Mesodermal cell (in vitro differentiated cells): ENCODE results near the gene IQUB. TPM values are rescaled to one million over a fixed set of nuclear protein-coding genes. Genes with fewer than 3 reads are reported as not detected.

ENCODE experiments used
- H3K27ac ChIP-seq: 2 replicates; pipeline ENCODE4 v1.7.0; 2013; ENCODE audit warnings: mild to moderate bottlenecking, low read depth, low read length, moderate library complexity; ENCODE audit not compliant: severe bottlenecking
- H3K36me3 ChIP-seq: 2 replicates; pipeline ENCODE4 v1.7.1; 2013; ENCODE audit warnings: mild to moderate bottlenecking, low read length, moderate library complexity; ENCODE audit not compliant: control insufficient read depth, insufficient read depth
- H3K4me1 ChIP-seq: one replicate; pipeline ENCODE4 v1.7.1; 2013; ENCODE audit warnings: mild to moderate bottlenecking, low read length; ENCODE audit not compliant: insufficient read depth, control insufficient read depth, poor library complexity, severe bottlenecking
- H3K4me3 ChIP-seq: 2 replicates; pipeline ENCODE4 v1.7.0; 2013; ENCODE audit warnings: low read length, control low read depth, mild to moderate bottlenecking; ENCODE audit not compliant: insufficient read depth, poor library complexity, severe bottlenecking; ENCODE audit errors: extremely low read depth
- H3K9me3 ChIP-seq: 2 replicates; pipeline ENCODE4 v1.7.1; 2013; ENCODE audit warnings: mild to moderate bottlenecking, low read length, moderate library complexity; ENCODE audit not compliant: control insufficient read depth
- WGBS, 2 experiments: methylation state at CpG; one replicate each; pipeline ENCODE4 v1.1.5; 2013; ENCODE audit warnings: missing lambda C conversion rate in 2 of 2; ENCODE audit not compliant: insufficient coverage in 2 of 2; 5-methylcytosine and 5-hydroxymethylcytosine counted together
- polyA plus RNA-seq, 2 experiments: library from polyadenylated mRNA; stranded (reverse); fragments of 50-300 nt; gene quantifications; one replicate each; pipeline ENCODE4 v1.2.3, GENCODE V29; 2013

IQUB gene
- 0.66 TPM for polyA plus RNA-seq (2013, experiment 1 of 2)
- 1.1 TPM for polyA plus RNA-seq (2013, experiment 2 of 2)

GRCh38 chr7:123534383-123535260 lies at the start of gene IQUB:
TSS of gene IQUB (minus strand) at chr7:123534595. CDS start at chr7:123512340, 22,255 bp downstream.
- peak within 1 kb of the TSS; percentile 71 for H3K27ac ChIP-seq
- no peaks in the 10 kb centered on the region for H3K4me1 ChIP-seq
- H3K9me3 ChIP-seq, result no peaks in the 10 kb centered on the region
- H3K4me3 ChIP-seq, result peak within 1 kb of the TSS; percentile 52
- WGBS, 2 experiments, result 1% methylated on average over 41 to 45 of the region's 54 CpGs
- no peaks in the 10 kb centered on the region for H3K36me3 ChIP-seq

- Histone ChIP-seq H3K4me3 (no peak overlapping the region), H3K9me3 (no peaks in the 10 kb centered on the region), H3K27ac (no peak overlapping the region), H3K36me3 (no peaks in the 10 kb centered on the region), H3K4me1 (no peaks in the 10 kb centered on the region)
- WGBS, 2 experiments, result 100% methylated on average over 2 of the region's 4 CpGs
Observed at GRCh38 chr7:123583821-123584220, 49.4 kb upstream of the IQUB start.

GRCh38 chr7:123581162-123581459 lies 46.7 kb upstream of the IQUB start:
- H3K36me3 ChIP-seq, result no peaks in the 10 kb centered on the region
- WGBS, 2 experiments, result no CpG with 5 or more reads among the region's 2 CpGs
- H3K9me3 ChIP-seq, result no peaks in the 10 kb centered on the region
- no peak overlapping the region for H3K4me3 ChIP-seq
- H3K4me1 ChIP-seq, result no peaks in the 10 kb centered on the region
- no peak overlapping the region for H3K27ac ChIP-seq

- H3K9me3 ChIP-seq, result no peaks in the 10 kb centered on the region
- 14 to 40% methylated on average over 1 of the region's 8 CpGs for WGBS, 2 experiments
- no peaks in the 10 kb centered on the region for H3K4me1 ChIP-seq
- H3K27ac ChIP-seq, result no peak overlapping the region
- no peaks in the 10 kb centered on the region for H3K36me3 ChIP-seq
- no peak overlapping the region for H3K4me3 ChIP-seq
Observed at GRCh38 chr7:123580406-123581161, 46.2 kb upstream of the IQUB start.

GRCh38 chr7:123579416-123579815 lies 45.0 kb upstream of the IQUB start:
- H3K27ac ChIP-seq, result no peak overlapping the region
- no peaks in the 10 kb centered on the region for H3K4me1 ChIP-seq
- H3K4me3 ChIP-seq, result no peak overlapping the region
- H3K36me3 ChIP-seq, result no peaks in the 10 kb centered on the region
- H3K9me3 ChIP-seq, result no peaks in the 10 kb centered on the region

- 80% methylated on average over 1 of the region's 2 CpGs; no CpG with 5 or more reads in 1 of the 2 experiments for WGBS, 2 experiments
- no peak overlapping the region for H3K27ac ChIP-seq
- H3K36me3 ChIP-seq, result no peaks in the 10 kb centered on the region
- H3K4me3 ChIP-seq, result no peak overlapping the region
- no peaks in the 10 kb centered on the region for H3K4me1 ChIP-seq
- no peaks in the 10 kb centered on the region for H3K9me3 ChIP-seq
Observed at GRCh38 chr7:123573896-123574467, 39.6 kb upstream of the IQUB start.

- 31% methylated on average over 2 of the region's 3 CpGs; no CpG with 5 or more reads in 1 of the 2 experiments for WGBS, 2 experiments
- Histone ChIP-seq H3K36me3 (no peaks in the 10 kb centered on the region), H3K4me3 (no peak overlapping the region), H3K27ac (no peak overlapping the region), H3K9me3 (no peaks in the 10 kb centered on the region), H3K4me1 (no peaks in the 10 kb centered on the region)
Observed at GRCh38 chr7:123573341-123573740, 38.9 kb upstream of the IQUB start.

- no peaks in the 10 kb centered on the region for H3K9me3 ChIP-seq
- no peak overlapping the region for H3K27ac ChIP-seq
- WGBS, 2 experiments, result 90 to 100% methylated on average over 1 of the region's 1 CpG
- H3K4me3 ChIP-seq, result no peak overlapping the region
- no peaks in the 10 kb centered on the region for H3K4me1 ChIP-seq
- H3K36me3 ChIP-seq, result no peaks in the 10 kb centered on the region
Observed at GRCh38 chr7:123571684-123572083, 37.3 kb upstream of the IQUB start.

GRCh38 chr7:123571187-123571586 lies 36.8 kb upstream of the IQUB start:
- H3K36me3 ChIP-seq, result no peaks in the 10 kb centered on the region
- no peaks in the 10 kb centered on the region for H3K9me3 ChIP-seq
- H3K27ac ChIP-seq, result no peak overlapping the region
- WGBS, 2 experiments, result no CpG with 5 or more reads among the region's 1 CpG
- no peaks in the 10 kb centered on the region for H3K4me1 ChIP-seq
- no peak overlapping the region for H3K4me3 ChIP-seq

GRCh38 chr7:123570390-123571182 lies 36.2 kb upstream of the IQUB start:
- no peak overlapping the region for H3K4me3 ChIP-seq
- no peaks in the 10 kb centered on the region for H3K9me3 ChIP-seq
- no peak overlapping the region for H3K27ac ChIP-seq
- 80 to 85% methylated on average over 2 of the region's 4 CpGs for WGBS, 2 experiments
- H3K36me3 ChIP-seq, result no peaks in the 10 kb centered on the region
- H3K4me1 ChIP-seq, result no peaks in the 10 kb centered on the region
